NCI-H748 treated with DMSO at 0.1 percent for 48 hours (cell line): ENCODE measurements around the gene RCN1.

Experiments
- DNase-seq: peaks from one replicate; lab custom pipeline; 2025; lab: John Stamatoyannopoulos, UW

Gene RCN1

GRCh38 chr11:32079553-32079952 is 11.3 kb upstream of the RCN1 start:
- no peak for DNase-seq

GRCh38 chr11:32080361-32080980 is 10.4 kb upstream of the RCN1 start:
- DNase-seq: no peak

GRCh38 chr11:32081129-32081641 is 9.7 kb upstream of the RCN1 start:
- DNase-seq: no peak

- DNase-seq: no peak
Observed at GRCh38 chr11:32081901-32082300, 9.0 kb upstream of the RCN1 start.

- no peak for DNase-seq
Observed at GRCh38 chr11:32082346-32082986, 8.4 kb upstream of the RCN1 start.

- DNase-seq: no peak
Observed at GRCh38 chr11:32087597-32087996, 3.3 kb upstream of the RCN1 start.

GRCh38 chr11:32088117-32088941 is 2.5 kb upstream of the RCN1 start:
- DNase-seq: no peak

- no peak for DNase-seq
Observed at GRCh38 chr11:32092581-32093170, 1.8 kb downstream of the RCN1 start.

- DNase-seq: no peak
Observed at GRCh38 chr11:32094923-32095322, 4.0 kb downstream of the RCN1 start.

- DNase-seq: no peak
Observed at GRCh38 chr11:32098142-32098903, 7.4 kb downstream of the RCN1 start.

GRCh38 chr11:32099516-32099915 is 8.6 kb downstream of the RCN1 start:
- DNase-seq: no peak

- no peak for DNase-seq
Observed at GRCh38 chr11:32100495-32100894, 9.6 kb downstream of the RCN1 start.

- no peak for DNase-seq
Observed at GRCh38 chr11:32101791-32102190, 10.9 kb downstream of the RCN1 start.

GRCh38 chr11:32103121-32103719 is 12.3 kb downstream of the RCN1 start:
- peak; percentile 32 for DNase-seq

- no peak for DNase-seq
Observed at GRCh38 chr11:32103941-32104340, 13.1 kb downstream of the RCN1 start.

- DNase-seq: no peak
Observed at GRCh38 chr11:32105871-32106560, 15.1 kb downstream of the RCN1 start.

GRCh38 chr11:32107647-32108046 is 16.8 kb downstream of the RCN1 start:
- no peak for DNase-seq

- DNase-seq: no peak
Observed at GRCh38 chr11:32108576-32108975, 17.7 kb downstream of the RCN1 start.

- no peak for DNase-seq
Observed at GRCh38 chr11:32109138-32109537, 18.3 kb downstream of the RCN1 start.

GRCh38 chr11:32109592-32109991 is 18.7 kb downstream of the RCN1 start:
- no peak for DNase-seq

- no peak for DNase-seq
Observed at GRCh38 chr11:32110795-32111194, 19.9 kb downstream of the RCN1 start.
